SK-N-MC (cell line): ENCODE measurements around the gene FGF19.

ENCODE experiments used
- EZH2 ChIP-seq: fragments of 200-600 bp; sonication (generic); IDR thresholded peaks from one replicate; pipeline ENCODE4 v1.6.1; 2017; ENCODE audit warnings: antibody characterized with exemption
- FOXP2 ChIP-seq: optimal IDR thresholded peaks from 2 replicates; pipeline ENCODE3; 2011; ENCODE audit warnings: mild to moderate bottlenecking, moderate library complexity; ENCODE audit not compliant: insufficient read depth; ENCODE audit errors: extremely low read length, control extremely low read depth

DNA sequence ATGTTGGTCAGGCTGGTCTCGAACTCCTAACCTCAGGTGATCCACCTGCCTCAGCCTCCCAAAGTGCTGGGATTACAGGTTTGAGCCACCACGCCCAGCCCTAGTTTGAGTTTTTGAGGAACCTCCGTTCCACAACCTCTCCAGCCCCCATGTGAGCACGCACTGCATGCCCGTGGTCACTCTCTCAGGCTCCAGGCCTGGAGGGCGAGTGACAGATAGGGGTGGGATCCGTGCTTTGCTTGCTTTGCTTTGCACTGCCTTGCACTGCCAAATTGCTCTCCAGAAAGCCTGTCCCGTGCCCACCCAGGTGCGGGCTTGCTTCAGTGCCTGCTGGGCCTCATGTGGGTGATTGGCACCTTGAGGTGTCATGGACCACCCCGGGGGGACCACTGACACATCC lies 41.4 kb upstream of the FGF19 start:
- TF ChIP-seq EZH2 (no peak), FOXP2 (no peak)
